ENCODE data around the gene DHRS13.
A peak's percentile ranks its signal among the peaks of the same experiment; 100 is the strongest.
"Not testable (repeated sequence)": the region's sequence is repeated elsewhere in the genome, so short reads cannot be mapped to it uniquely, and the experiment has no call there.

The DHRS13 gene

DNA sequence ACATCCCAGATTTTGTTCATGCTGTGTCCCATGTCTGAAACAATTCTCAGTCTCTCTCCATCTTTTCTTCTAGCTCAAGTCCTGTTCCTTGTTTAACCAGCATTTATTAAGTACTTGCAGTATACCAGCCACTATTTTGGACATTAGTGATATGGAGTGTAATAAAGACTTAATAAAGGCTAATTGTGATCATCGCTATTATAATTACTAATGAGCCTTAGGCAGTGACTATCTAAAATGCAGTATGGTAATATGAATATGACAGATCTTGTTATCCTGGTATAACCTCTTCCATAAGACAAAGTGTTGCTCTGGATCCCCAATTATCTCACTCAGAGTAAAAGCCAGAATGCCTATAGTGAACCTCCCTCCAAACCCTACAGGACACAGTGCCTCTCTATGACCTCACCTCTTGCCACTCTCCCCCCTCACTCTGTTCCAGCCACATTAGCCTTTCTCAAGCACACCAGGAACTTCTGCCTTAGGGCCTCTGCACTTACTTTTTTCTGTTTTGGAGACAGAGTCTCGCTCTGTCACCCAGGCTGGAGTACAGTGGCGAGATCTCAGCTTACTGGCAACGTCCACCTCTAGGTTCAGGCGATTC, 3.6 kb downstream of the DHRS13 start:
- DNase-seq (ENCODE audit: low read depth), result no peak
- in situ Hi-C loops (cut with HindIII; ENCODE audit: low sequenced_read_pairs), result no loop called here
- H3K4me3 ChIP-seq (ENCODE audit: low read depth, low read length), result no peak overlapping the region
- TF ChIP-seq CTCF (IDR thresholded peaks at IDR 0.05; ENCODE audit: low read depth, low read length, missing control alignments), result no peak

GRCh38 chr17:28898527-28898955, 4.3 kb downstream of the DHRS13 start:
- TF ChIP-seq CTCF (IDR thresholded peaks at IDR 0.05; ENCODE audit: low read depth, low read length, missing control alignments), result no peak
- no peak overlapping the region for H3K4me3 ChIP-seq (ENCODE audit: low read depth, low read length)
- DNase-seq (ENCODE audit: low read depth), result no peak
- in situ Hi-C loops (cut with HindIII; ENCODE audit: low sequenced_read_pairs), result no loop called here

- peak overlapping the region; percentile 76 for H3K4me3 ChIP-seq (ENCODE audit: low read depth, low read length)
- in situ Hi-C loops (cut with HindIII; ENCODE audit: low sequenced_read_pairs), result no loop called here
- no peak for DNase-seq (ENCODE audit: low read depth)
- no peak for TF ChIP-seq CTCF (IDR thresholded peaks at IDR 0.05; ENCODE audit: low read depth, low read length, missing control alignments)
These were observed 4.9 kb downstream of the DHRS13 start for GRCh38 chr17:28897769-28898526.

GRCh38 chr17:28896884-28897768, 5.8 kb downstream of the DHRS13 start, which contains the start of gene FLOT2:
Gene FLOT2, minus strand, starts transcription at chr17:28897733. Its CDS starts 159 bp downstream, at chr17:28897574.
- in situ Hi-C loops (cut with HindIII; ENCODE audit: low sequenced_read_pairs), result no loop called here
- no peak for DNase-seq (ENCODE audit: low read depth)
- TF ChIP-seq CTCF (IDR thresholded peaks at IDR 0.05; ENCODE audit: low read depth, low read length, missing control alignments), result peak; percentile 0
- H3K4me3 ChIP-seq (ENCODE audit: low read depth, low read length), result peak within 1 kb of the TSS; percentile 76

DNA sequence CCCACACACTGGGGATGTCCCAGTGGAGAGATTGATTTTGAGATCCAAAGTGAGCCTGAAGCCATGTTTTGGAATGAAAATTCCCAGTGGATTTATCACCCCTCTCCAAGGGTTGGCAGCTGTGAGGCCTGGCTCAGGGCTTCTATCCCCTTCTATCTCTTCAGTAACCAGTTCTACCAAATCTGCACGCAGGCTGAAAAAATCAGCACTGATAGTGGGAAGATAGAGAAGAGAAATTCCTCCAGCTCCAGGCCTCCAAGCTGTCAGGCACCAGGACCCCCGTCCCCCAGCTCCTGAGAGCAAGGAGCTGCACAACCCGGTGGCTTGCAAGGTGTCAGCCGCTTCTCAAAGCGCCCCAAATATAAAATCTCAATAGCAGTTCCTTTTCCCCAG, 6.4 kb downstream of the DHRS13 start:
- H3K4me3 ChIP-seq (ENCODE audit: low read depth, low read length), result peak overlapping the region; percentile 76
- no peak for DNase-seq (ENCODE audit: low read depth)
- in situ Hi-C loops (cut with HindIII; ENCODE audit: low sequenced_read_pairs), result no loop called here
- TF ChIP-seq CTCF (IDR thresholded peaks at IDR 0.05; ENCODE audit: low read depth, low read length, missing control alignments), result no peak

DNA sequence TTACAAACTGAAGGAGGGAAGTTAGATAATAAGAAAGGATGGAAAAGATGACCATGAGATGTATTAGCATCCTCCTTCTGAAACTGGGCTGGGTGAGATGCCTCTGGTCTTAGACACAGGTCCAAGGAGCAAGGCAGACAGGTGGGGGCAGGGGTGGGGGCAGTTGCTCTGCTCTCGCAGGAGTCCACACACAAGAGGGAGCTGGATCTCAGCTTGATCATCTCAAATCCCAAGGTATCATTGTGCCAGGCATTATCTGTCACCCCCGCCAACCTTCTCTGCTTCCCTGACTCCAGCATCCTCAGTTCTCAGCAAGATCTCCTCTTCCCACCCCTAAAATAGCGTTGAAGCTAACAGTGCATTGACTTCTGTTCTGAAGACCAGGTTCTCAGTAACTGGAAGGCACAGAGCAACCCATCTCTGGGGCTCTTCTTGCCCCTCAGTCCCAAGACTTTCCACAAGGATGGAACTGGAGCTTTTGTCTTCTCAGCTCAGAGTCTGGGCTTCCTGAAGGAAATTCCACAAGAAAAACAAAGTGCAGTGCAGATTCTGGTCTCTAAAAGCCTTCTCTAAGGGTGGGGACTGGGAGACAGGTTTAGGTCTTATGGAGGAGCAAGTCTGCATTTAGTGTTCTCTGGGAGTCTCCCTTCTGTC, 7.0 kb downstream of the DHRS13 start:
- peak overlapping the region; percentile 76 for H3K4me3 ChIP-seq (ENCODE audit: low read depth, low read length)
- no peak for DNase-seq (ENCODE audit: low read depth)
- no peak for TF ChIP-seq CTCF (IDR thresholded peaks at IDR 0.05; ENCODE audit: low read depth, low read length, missing control alignments)
- in situ Hi-C loops (cut with HindIII; ENCODE audit: low sequenced_read_pairs), result no loop called here

- H3K4me3 ChIP-seq (ENCODE audit: low read depth, low read length); in situ Hi-C loops (cut with HindIII; ENCODE audit: low sequenced_read_pairs); DNase-seq (ENCODE audit: low read depth): not testable (repeated sequence)
These were observed 9.4 kb downstream of the DHRS13 start for GRCh38 chr17:28893248-28894183.
